HG02623 (cell line): ENCODE measurements around the gene CAMKMT.

ENCODE experiments used
- ATAC-seq: cut with Tn5 transposase; IDR thresholded peaks from one replicate; pipeline ENCODE4 v1.9.1; 2021; ENCODE audit warnings: moderate library complexity; ENCODE audit not compliant: unreplicated experiment

CAMKMT gene

GRCh38 chr2:44638649-44639048 lies 276.9 kb downstream of the CAMKMT start:
- no peak for ATAC-seq

- no peak for ATAC-seq
Observed at GRCh38 chr2:44639399-44639798, 277.7 kb downstream of the CAMKMT start.

- no peak for ATAC-seq
Observed at GRCh38 chr2:44642123-44642857, 280.5 kb downstream of the CAMKMT start.

- no peak for ATAC-seq
Observed at GRCh38 chr2:44645937-44646336, 284.2 kb downstream of the CAMKMT start.

GRCh38 chr2:44649381-44649780 lies 287.6 kb downstream of the CAMKMT start:
- no peak for ATAC-seq

- ATAC-seq: no peak
Observed at GRCh38 chr2:44650796-44651195, 289.0 kb downstream of the CAMKMT start.

GRCh38 chr2:44651974-44652373 lies 290.2 kb downstream of the CAMKMT start:
- ATAC-seq: no peak

- no peak for ATAC-seq
Observed at GRCh38 chr2:44652701-44653100, 291.0 kb downstream of the CAMKMT start.

GRCh38 chr2:44655401-44655864 lies 293.7 kb downstream of the CAMKMT start:
- no peak for ATAC-seq

- ATAC-seq: no peak
Observed at GRCh38 chr2:44656460-44656859, 294.7 kb downstream of the CAMKMT start.

GRCh38 chr2:44663471-44664073 lies 301.8 kb downstream of the CAMKMT start:
- ATAC-seq: no peak

GRCh38 chr2:44668336-44668735 lies 306.6 kb downstream of the CAMKMT start:
- ATAC-seq: no peak

- no peak for ATAC-seq
Observed at GRCh38 chr2:44671276-44671675, 309.5 kb downstream of the CAMKMT start.

- no peak for ATAC-seq
Observed at GRCh38 chr2:44671916-44672315, 310.2 kb downstream of the CAMKMT start.

GRCh38 chr2:44672431-44672830 lies 310.7 kb downstream of the CAMKMT start:
- ATAC-seq: no peak

GRCh38 chr2:44674473-44675284 lies 312.9 kb downstream of the CAMKMT start:
- no peak for ATAC-seq

GRCh38 chr2:44676379-44676778 lies 314.6 kb downstream of the CAMKMT start:
- no peak for ATAC-seq

GRCh38 chr2:44679584-44679983 lies 317.8 kb downstream of the CAMKMT start:
- no peak for ATAC-seq

GRCh38 chr2:44679990-44680389 lies 318.2 kb downstream of the CAMKMT start:
- no peak for ATAC-seq

GRCh38 chr2:44680424-44680971 lies 318.8 kb downstream of the CAMKMT start:
- ATAC-seq: no peak

- no peak for ATAC-seq
Observed at GRCh38 chr2:44680983-44681531, 319.3 kb downstream of the CAMKMT start.
